ENCODE measurements around the gene BRD3. TPM values are rescaled to one million over a fixed set of nuclear protein-coding genes. Genes with fewer than 3 reads are reported as not detected.

BRD3 gene
- total RNA-seq, 1 experiment from 2014 or later = 108 TPM

- ATAC-seq (no peak), DNase-seq (ENCODE audit: low spot score) (no peak)
- POLR2A ChIA-PET = no interaction called here
- H3K27ac Mint-ChIP-seq = no peak overlapping the region
- CTCF ChIA-PET = no interaction called here
- H3K4me1 Mint-ChIP-seq = peaks cover 8% of the 10 kb centered on the region; the same call in 1 of the 2 replicates
- H3K9me3 Mint-ChIP-seq = no peaks in the 10 kb centered on the region
- no peaks in the 10 kb centered on the region for H3K27me3 Mint-ChIP-seq (ENCODE audit: low read depth)
- H3K4me3 Mint-ChIP-seq = no peak overlapping the region
- no peak for TF ChIP-seq CBFB (CRISPR knock-in tag; IDR thresholded peaks at IDR 0.05; ENCODE audit: low read depth)
- TF ChIP-seq ZNF671 (CRISPR knock-in tag; IDR thresholded peaks at IDR 0.05) = no peak
- TF ChIP-seq GRHL2 (CRISPR knock-in tag; IDR thresholded peaks at IDR 0.05; ENCODE audit: insufficient replicate concordance, severe bottlenecking) = no peak
- no peak for TF ChIP-seq ZMAT4 (CRISPR knock-in tag; IDR thresholded peaks at IDR 0.05)
- no peak for TF ChIP-seq HMGXB4 (CRISPR knock-in tag; IDR thresholded peaks at IDR 0.05)
- no peak for TF ChIP-seq ERG (CRISPR knock-in tag; IDR thresholded peaks at IDR 0.05)
- TF ChIP-seq KAT7 (CRISPR knock-in tag; IDR thresholded peaks at IDR 0.05; ENCODE audit: borderline replicate concordance) = no peak
- TF ChIP-seq HMGA2 (CRISPR knock-in tag; IDR thresholded peaks at IDR 0.05) = no peak
- TF ChIP-seq ZNF219 (CRISPR knock-in tag; IDR thresholded peaks at IDR 0.05; ENCODE audit: borderline replicate concordance) = no peak
- no peak for TF ChIP-seq USF2 (CRISPR knock-in tag; IDR thresholded peaks at IDR 0.05)
- TF ChIP-seq AR (CRISPR knock-in tag; IDR thresholded peaks at IDR 0.05) = no peak
- TF ChIP-seq ZNF532 (CRISPR knock-in tag; IDR thresholded peaks at IDR 0.05; ENCODE audit: borderline replicate concordance) = no peak
- TF ChIP-seq E2F5 (CRISPR knock-in tag; IDR thresholded peaks at IDR 0.05) = no peak
- TF ChIP-seq TEAD1 (CRISPR knock-in tag; IDR thresholded peaks at IDR 0.05) = no peak
- no peak for TF ChIP-seq MLX (CRISPR knock-in tag; IDR thresholded peaks at IDR 0.05)
- TF ChIP-seq SP1 (CRISPR knock-in tag; conservative IDR thresholded peaks at IDR 0.05) = no peak
- TF ChIP-seq ZNF263 (CRISPR knock-in tag; IDR thresholded peaks at IDR 0.05; ENCODE audit: low read depth) = no peak
- TF ChIP-seq ZBTB21 (CRISPR knock-in tag; IDR thresholded peaks at IDR 0.05; ENCODE audit: borderline replicate concordance) = no peak
- no peak for TF ChIP-seq ATF3 (CRISPR knock-in tag; conservative IDR thresholded peaks at IDR 0.05)
- H3K36me3 Mint-ChIP-seq = peaks cover 32% of the 10 kb centered on the region
These were observed 15.3 kb downstream of the BRD3 start for GRCh38 chr9:134052491-134052890.
